SHP77 (cell line): ENCODE measurements around the gene DUS2.

Experiments used
- DNase-seq, 2 experiments: peaks; one replicate each; lab custom pipeline; 2025; lab: John Stamatoyannopoulos, UW

Gene DUS2

DNA sequence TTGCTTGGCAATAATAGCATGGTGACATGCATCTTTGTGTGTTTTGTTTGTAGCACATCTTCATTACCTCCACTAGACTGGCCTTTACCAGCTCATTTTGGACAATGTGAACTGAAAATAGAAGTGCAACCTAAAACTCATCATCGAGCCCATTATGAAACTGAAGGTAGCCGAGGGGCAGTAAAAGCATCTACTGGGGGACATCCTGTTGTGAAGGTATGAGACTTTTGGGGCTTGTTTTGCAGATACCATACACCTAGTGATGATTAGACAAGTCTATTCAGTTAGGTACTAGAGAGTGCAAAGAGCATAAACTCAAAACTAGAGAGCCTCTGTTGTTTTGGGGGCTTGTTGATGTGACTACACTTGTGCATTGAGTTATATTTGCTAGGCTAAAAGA, 103.3 kb downstream of the DUS2 start:
- no peak for DNase-seq

- DNase-seq = no peak
Measured at GRCh38 chr16:68128577-68129305, 105.7 kb downstream of the DUS2 start.
